Hematopoietic multipotent progenitor cell treated with erythropoietin and hydrocortisone succinate and interleukin-3 and kit ligand, for 4 days (in vitro differentiated cells): Measurements from ENCODE around the gene RHO.

ENCODE experiments used
- DNase-seq: peaks from one replicate; pipeline ENCODE4 v3.0.0-alpha.2; 2015

The RHO gene

GRCh38 chr3:129563332-129563731 lies 34.9 kb downstream of the RHO start:
- DNase-seq: no peak

- no peak for DNase-seq
Measured at GRCh38 chr3:129563850-129564535, 35.6 kb downstream of the RHO start.

GRCh38 chr3:129564981-129565644 lies 36.7 kb downstream of the RHO start:
- no peak for DNase-seq

GRCh38 chr3:129565902-129566301 lies 37.5 kb downstream of the RHO start:
- no peak for DNase-seq

GRCh38 chr3:129567176-129567705 lies 38.8 kb downstream of the RHO start:
- no peak for DNase-seq

- no peak for DNase-seq
Measured at GRCh38 chr3:129567939-129568338, 39.5 kb downstream of the RHO start.

GRCh38 chr3:129569856-129570255 lies 41.4 kb downstream of the RHO start:
- no peak for DNase-seq

GRCh38 chr3:129571605-129572547 lies 43.4 kb downstream of the RHO start:
- no peak for DNase-seq

- no peak for DNase-seq
Measured at GRCh38 chr3:129572603-129573002, 44.2 kb downstream of the RHO start.

GRCh38 chr3:129573493-129573892 lies 45.1 kb downstream of the RHO start:
- DNase-seq: no peak

- DNase-seq: no peak
Measured at GRCh38 chr3:129574206-129574605, 45.8 kb downstream of the RHO start.

- DNase-seq: no peak
Measured at GRCh38 chr3:129575233-129575996, 47.0 kb downstream of the RHO start.

- DNase-seq: no peak
Measured at GRCh38 chr3:129575997-129576384, 47.6 kb downstream of the RHO start.

- peak; percentile 88 for DNase-seq
Measured at GRCh38 chr3:129576514-129577352, 48.3 kb downstream of the RHO start.

- peak; percentile 72 for DNase-seq
Measured at GRCh38 chr3:129577366-129577765, 48.9 kb downstream of the RHO start.

GRCh38 chr3:129577925-129578786 lies 49.7 kb downstream of the RHO start:
- peak; percentile 96 for DNase-seq

GRCh38 chr3:129579991-129580390 lies 51.6 kb downstream of the RHO start:
- DNase-seq: no peak

- no peak for DNase-seq
Measured at GRCh38 chr3:129581623-129582022, 53.2 kb downstream of the RHO start.

GRCh38 chr3:129582799-129583198 lies 54.4 kb downstream of the RHO start:
- DNase-seq: no peak

GRCh38 chr3:129583289-129583688 lies 54.9 kb downstream of the RHO start:
- DNase-seq: no peak

GRCh38 chr3:129584631-129585030 lies 56.2 kb downstream of the RHO start:
- no peak for DNase-seq
